A549 treated with ZK216348 at 1 μM for 4 hours (cell line): ENCODE measurements around the gene STX12. TPM values are rescaled to one million over a fixed set of nuclear protein-coding genes. Genes with fewer than 3 reads are reported as not detected.

Experiments
- total RNA-seq: library from RNA; stranded (reverse); fragments of 200-300 nt; extraction: Qiagen RNA extraction; gene quantifications from 5 replicates; pipeline ENCODE4 v1.2.3, GENCODE V29; 2022; ENCODE audit warnings: low read depth

STX12 gene
- total RNA-seq = 6.7 to 11.3 TPM (median 10.0 TPM) in 5 replicates

GRCh38 chr1:27772932-27773825, at the start of gene STX12:
Gene STX12, plus strand, starts transcription at chr1:27773219. Its CDS starts 89 bp downstream, at chr1:27773308.

GRCh38 chr1:27725374-27726172, 47.4 kb upstream of the STX12 start, which contains the start of gene FAM76A:
Gene FAM76A, plus strand, starts transcription at chr1:27725961. Its CDS starts 120 bp downstream, at chr1:27726081.

GRCh38 chr1:27830621-27831440, 57.8 kb downstream of the STX12 start, which contains the start of gene PPP1R8:
Gene PPP1R8, plus strand, starts transcription at chr1:27830782. Its CDS starts 54 bp downstream, at chr1:27830836.

GRCh38 chr1:27872059-27872801, 99.2 kb downstream of the STX12 start, which contains the start of gene THEMIS2:
Gene THEMIS2, plus strand, starts transcription at chr1:27872544. Its CDS starts 28 bp downstream, at chr1:27872572.

Other genes with a start within 250 kb of the STX12 start
- gene AHDC1, start 169.1 kb upstream of the STX12 start, total RNA-seq = 11.0 to 25.5 TPM (median 20.2 TPM) in 5 replicates
- gene FGR, start 138.0 kb upstream of the STX12 start, total RNA-seq = 0.07 TPM in 1 of 5 replicates, not detected in the others
- 7.3 to 14.3 TPM (median 11.8 TPM) in 5 replicates for gene IFI6, start 101.0 kb upstream of the STX12 start, total RNA-seq
- 5.4 to 7.8 TPM (median 6.0 TPM) in 5 replicates for gene FAM76A, start 47.3 kb upstream of the STX12 start, total RNA-seq
- 35.4 to 40.1 TPM (median 36.5 TPM) in 5 replicates for gene PPP1R8, start 57.6 kb downstream of the STX12 start, total RNA-seq
- gene THEMIS2, start 99.3 kb downstream of the STX12 start, total RNA-seq = 0.53 to 1.1 TPM (median 0.74 TPM) in 5 replicates
- gene RPA2, start 141.4 kb downstream of the STX12 start, total RNA-seq = 33.4 to 41.6 TPM (median 36.0 TPM) in 5 replicates
- gene SMPDL3B, start 161.8 kb downstream of the STX12 start, total RNA-seq = 1.1 to 1.5 TPM (median 1.2 TPM) in 5 replicates
- 3.2 to 6.0 TPM (median 5.4 TPM) in 5 replicates for gene XKR8, start 186.8 kb downstream of the STX12 start, total RNA-seq